GM19452 (cell line): ENCODE measurements around the gene LCN15.
A peak's percentile ranks its signal among the peaks of the same experiment; 100 is the strongest.

Experiments used
- ATAC-seq: cut with Tn5 transposase; IDR thresholded peaks from one replicate; pipeline ENCODE4 v1.9.1; 2021; ENCODE audit not compliant: unreplicated experiment

The LCN15 gene

GRCh38 chr9:136741883-136742571, 22.3 kb downstream of the LCN15 start:
- ATAC-seq, result no peak

GRCh38 chr9:136740971-136741882, 23.1 kb downstream of the LCN15 start:
- ATAC-seq, result no peak

- no peak for ATAC-seq
Observed at GRCh38 chr9:136740491-136740890, 23.8 kb downstream of the LCN15 start.

GRCh38 chr9:136740069-136740468, 24.2 kb downstream of the LCN15 start:
- ATAC-seq, result no peak

GRCh38 chr9:136739509-136739908, 24.8 kb downstream of the LCN15 start:
- ATAC-seq, result no peak

- ATAC-seq, result no peak
Observed at GRCh38 chr9:136738960-136739359, 25.4 kb downstream of the LCN15 start.

- ATAC-seq, result no peak
Observed at GRCh38 chr9:136735812-136736480, 28.4 kb downstream of the LCN15 start.

- ATAC-seq, result no peak
Observed at GRCh38 chr9:136734837-136735496, 29.4 kb downstream of the LCN15 start.

GRCh38 chr9:136733611-136734010, 30.7 kb downstream of the LCN15 start:
- no peak for ATAC-seq

GRCh38 chr9:136732444-136733178, 31.7 kb downstream of the LCN15 start:
- no peak for ATAC-seq

- no peak for ATAC-seq
Observed at GRCh38 chr9:136729926-136730325, 34.4 kb downstream of the LCN15 start.

- ATAC-seq, result no peak
Observed at GRCh38 chr9:136729144-136729543, 35.2 kb downstream of the LCN15 start.

GRCh38 chr9:136728548-136729123, 35.7 kb downstream of the LCN15 start:
- peak; percentile 23 for ATAC-seq

GRCh38 chr9:136728080-136728547, 36.2 kb downstream of the LCN15 start:
- ATAC-seq, result peak; percentile 51

GRCh38 chr9:136726631-136727191, 37.6 kb downstream of the LCN15 start:
- ATAC-seq, result no peak

GRCh38 chr9:136726118-136726517, 38.2 kb downstream of the LCN15 start:
- ATAC-seq, result no peak

- ATAC-seq, result no peak
Observed at GRCh38 chr9:136725612-136726011, 38.7 kb downstream of the LCN15 start.

- ATAC-seq, result no peak
Observed at GRCh38 chr9:136724772-136725171, 39.5 kb downstream of the LCN15 start.

- no peak for ATAC-seq
Observed at GRCh38 chr9:136723989-136724388, 40.3 kb downstream of the LCN15 start.
